Measurements from ENCODE around the gene SIRT1.

- TF ChIP-seq SUZ12 (IDR thresholded peaks at IDR 0.05; ENCODE audit: extremely low read depth, insufficient read depth, insufficient read length), result no peak
- no peak for TF ChIP-seq YY1 (IDR thresholded peaks at IDR 0.05; ENCODE audit: insufficient read depth, insufficient read length)
Measured at GRCh38 chr10:67853512-67853911, 30.9 kb upstream of the SIRT1 start.

Data from NT2/D1 (cell line).